Neural progenitor cell (in vitro differentiated cells): Measurements from ENCODE around the gene TMEM126A. TPM values are rescaled to one million over a fixed set of nuclear protein-coding genes. Genes with fewer than 3 reads are reported as not detected.

Source experiments
- DNase-seq: peaks from one replicate; pipeline ENCODE4 v3.0.0-alpha.2; 2016; ENCODE audit warnings: low spot score
- H2AFZ ChIP-seq: fragments of 200-600 bp; sonication (generic); replicated peaks from 2 replicates; pipeline ENCODE4 v1.6.1; 2016; ENCODE audit warnings: antibody characterized with exemption
- H3F3A ChIP-seq: fragments of 200-600 bp; sonication (generic); 2 replicates; pipeline ENCODE4 v1.6.1; 2016; ENCODE audit warnings: antibody characterized with exemption, low read depth
- H3K27ac ChIP-seq: fragments of 200-600 bp; sonication (generic); 2 replicates; pipeline ENCODE4 v1.5.1; 2016; ENCODE audit warnings: mild to moderate bottlenecking
- H3K27me3 ChIP-seq: fragments of 200-600 bp; sonication (generic); 2 replicates; pipeline ENCODE4 v1.6.1; 2016; ENCODE audit warnings: mild to moderate bottlenecking, moderate library complexity
- H3K36me3 ChIP-seq: fragments of 200-600 bp; sonication (generic); 2 replicates; pipeline ENCODE4 v1.5.1; 2016
- H3K4me1 ChIP-seq: fragments of 200-600 bp; sonication (generic); 2 replicates; pipeline ENCODE4 v1.6.1; 2016; ENCODE audit warnings: mixed run types
- H3K4me2 ChIP-seq: fragments of 200-600 bp; sonication (generic); 2 replicates; pipeline ENCODE4 v1.6.1; 2016
- H3K4me3 ChIP-seq: fragments of 200-600 bp; sonication (generic); 2 replicates; pipeline ENCODE4 v1.5.1; 2016
- H3K79me2 ChIP-seq: fragments of 200-600 bp; sonication (generic); 2 replicates; pipeline ENCODE4 v1.6.1; 2016; ENCODE audit warnings: low read depth
- H3K9ac ChIP-seq: fragments of 200-600 bp; sonication (generic); 2 replicates; pipeline ENCODE4 v1.6.1; 2016
- H3K9me3 ChIP-seq: fragments of 200-600 bp; sonication (generic); 2 replicates; pipeline ENCODE4 v1.5.1; 2016; ENCODE audit warnings: low read depth
- H4K20me1 ChIP-seq: fragments of 200-600 bp; sonication (generic); 2 replicates; pipeline ENCODE4 v1.6.1; 2016; ENCODE audit warnings: low read depth
- H3K27ac Mint-ChIP-seq: 3 replicates; pipeline ENCODE4 v1.8.0; 2021; ENCODE audit warnings: mixed read lengths
- H3K27me3 Mint-ChIP-seq: 2 replicates; pipeline ENCODE4 v1.8.0; 2022; ENCODE audit warnings: low read depth, mild to moderate bottlenecking, inconsistent platforms, moderate library complexity, mixed read lengths; ENCODE audit not compliant: insufficient read depth
- H3K36me3 Mint-ChIP-seq: 3 replicates; pipeline ENCODE4 v1.8.0; 2021; ENCODE audit warnings: mixed read lengths
- H3K4me1 Mint-ChIP-seq: 3 replicates; pipeline ENCODE4 v1.8.0; 2021; ENCODE audit warnings: mixed read lengths
- H3K4me3 Mint-ChIP-seq: 3 replicates; pipeline ENCODE4 v1.8.0; 2021; ENCODE audit warnings: mild to moderate bottlenecking, moderate library complexity, mixed read lengths
- H3K9me3 Mint-ChIP-seq: 3 replicates; pipeline ENCODE4 v1.8.0; 2020; ENCODE audit warnings: mixed read lengths
- CTCF ChIP-seq: fragments of 200-600 bp; sonication (generic); IDR thresholded peaks from 2 replicates; pipeline ENCODE4 v1.5.1; 2017; ENCODE audit warnings: antibody characterized with exemption, mild to moderate bottlenecking
- EZH2 ChIP-seq: fragments of 200-600 bp; sonication (generic); IDR thresholded peaks from 2 replicates; pipeline ENCODE4 v1.6.1; 2017; ENCODE audit warnings: antibody characterized with exemption, mild to moderate bottlenecking, moderate library complexity
- EZH2phosphoT487 ChIP-seq: fragments of 200-600 bp; sonication (generic); IDR thresholded peaks from 2 replicates; pipeline ENCODE4 v1.6.1; 2017; ENCODE audit warnings: antibody characterized with exemption
- total RNA-seq: library from RNA; depleted of rRNA; stranded (reverse); fragments of >200 nt; gene quantifications from 2 replicates; pipeline ENCODE4 v1.2.3, GENCODE V29; 2015; ENCODE audit warnings: low replicate concordance

Gene TMEM126A
- total RNA-seq, 1 donor from 2014 or later = 47.9 TPM

GRCh38 chr11:85705800-85706199, 58.0 kb downstream of the TMEM126A start:
- no peaks in the 10 kb centered on the region for H3K36me3 Mint-ChIP-seq
- peaks cover 4% of the 10 kb centered on the region for H3K4me1 Mint-ChIP-seq
- TF ChIP-seq EZH2 = no peak
- no peak for TF ChIP-seq EZH2phosphoT487
- no peak for TF ChIP-seq CTCF
- Histone ChIP-seq H3K9me3 (no peaks in the 10 kb centered on the region), H3K27ac (no peak overlapping the region), H2AFZ (no peak overlapping the region), H3K36me3 (no peaks in the 10 kb centered on the region), H3K4me1 (no peaks in the 10 kb centered on the region), H3K79me2 (no peaks in the 10 kb centered on the region), H3K4me2 (no peak overlapping the region), H4K20me1 (no peaks in the 10 kb centered on the region), H3F3A (no peaks in the 10 kb centered on the region), H3K9ac (no peak overlapping the region), H3K27me3 (no peaks in the 10 kb centered on the region), H3K4me3 (no peak overlapping the region)
- no peak overlapping the region for H3K27ac Mint-ChIP-seq
- H3K9me3 Mint-ChIP-seq = no peaks in the 10 kb centered on the region
- H3K27me3 Mint-ChIP-seq = no peaks in the 10 kb centered on the region
- no peak overlapping the region for H3K4me3 Mint-ChIP-seq
- DNase-seq = no peak

Other genes with a start within 250 kb of the TMEM126A start
- gene DLG2, start 20.6 kb upstream of the TMEM126A start, total RNA-seq = 7.5 and 8.1 TPM in 2 replicates
- 73.5 and 110 TPM in 2 replicates for gene TMEM126B, start 19.4 kb upstream of the TMEM126A start, total RNA-seq
- gene CREBZF, start 17.2 kb downstream of the TMEM126A start, total RNA-seq = 109 and 113 TPM in 2 replicates
- gene CCDC89, start 38.2 kb downstream of the TMEM126A start, total RNA-seq = 0.31 TPM in 1 of 2 replicates, not detected in the other
- gene SYTL2, start 163.2 kb downstream of the TMEM126A start, total RNA-seq = 26.4 and 34.1 TPM in 2 replicates
- gene CCDC83, start 207.4 kb downstream of the TMEM126A start, total RNA-seq = 0.06 TPM in 1 of 2 replicates, not detected in the other